Adrenal gland (tissue), 12 donors: Measurements from ENCODE around the gene ACCS. TPM values are rescaled to one million over a fixed set of nuclear protein-coding genes. Genes with fewer than 3 reads are reported as not detected.
A peak's percentile ranks its signal among the peaks of the same experiment; 100 is the strongest.

Experiments
- DNase-seq, 7 donors: peaks; one replicate each; pipeline ENCODE4 v3.0.0-alpha.2; 2019 to 2020
- H3K27ac ChIP-seq, 5 donors: fragments of 200-600 bp; sonication (generic) in 4 of 5; 1 replicate in 3 of 5; 2 replicates in 2 of 5; pipeline versions ENCODE4 v1.5.1 to v1.8.0; 2016 to 2020; ENCODE audit warnings: mild to moderate bottlenecking in 1 of 5
- H3K27me3 ChIP-seq: fragments of 200-600 bp; 2 replicates; pipeline ENCODE4 v1.8.0; 2021
- H3K36me3 ChIP-seq, 2 donors: fragments of 200-600 bp; replicated peaks in 1 of 2; 1 replicate in 1 of 2; 2 replicates in 1 of 2; pipeline versions ENCODE4 v1.5.1 to v1.8.0; 2018 to 2022
- H3K4me1 ChIP-seq, 2 donors: fragments of 200-600 bp; replicated peaks in 1 of 2; 1 replicate in 1 of 2; 2 replicates in 1 of 2; pipeline versions ENCODE4 v1.5.1 to v1.8.0; 2018 to 2021
- H3K4me3 ChIP-seq, 4 donors: fragments of 200-600 bp; sonication (generic) in 3 of 4; one replicate each; pipeline ENCODE4 v1.5.1; 2016 to 2018
- H3K9me3 ChIP-seq, 3 donors: fragments of 200-600 bp; sonication (generic) in 1 of 3; replicated peaks in 1 of 3; 1 replicate in 2 of 3; 2 replicates in 1 of 3; pipeline versions ENCODE4 v1.5.1 to v1.8.0; 2016 to 2021
- CTCF ChIP-seq, 6 experiments: fragments of 450-650 bp in 4 of 6; fragments of 200-600 bp in 2 of 6; sonication (generic) in 1 of 6; IDR thresholded peaks; 1 replicate in 5 of 6; 2 replicates in 1 of 6; pipeline versions ENCODE4 v1.5.1 to v1.8.0; 2016 to 2021; ENCODE audit warnings: antibody characterized with exemption in 6 of 6, mild to moderate bottlenecking in 2 of 6, moderate library complexity in 1 of 6
- POLR2A ChIP-seq, 2 donors: fragments of 450-650 bp; IDR thresholded peaks; one replicate each; pipeline ENCODE4 v1.6.1; 2017; ENCODE audit warnings: antibody characterized with exemption in 2 of 2, mild to moderate bottlenecking in 2 of 2, moderate library complexity in 1 of 2
- WGBS, 4 donors: extraction: QIAGEN DNeasy Blood & Tissue Kit in 2 of 4; methylation state at CpG; one replicate each; pipeline versions ENCODE4 v1.1.5 to v1.1.7; 2013 to 2017; 5-methylcytosine and 5-hydroxymethylcytosine counted together
- intact Hi-C, 2 donors: fragments of 100-400 bp; cut with DNase I; formaldehyde crosslinking; loops; one replicate each; pipeline versions ENCODE4 v1.14.1 to v1.15.0; 2022 to 2023
- polyA plus RNA-seq, 3 donors: library from polyadenylated mRNA; stranded (reverse); fragments of 200-250 nt in 2 of 3; fragments of 350-450 nt in 1 of 3; fragmentation: Illumina TruSeq in 1 of 3; extraction: RNeasy Lipid Tissue Mini Kit (QIAGEN cat#74804) in 1 of 3; gene quantifications; one replicate each; pipeline ENCODE4 v1.2.3, GENCODE V29; 2013 to 2014
- total RNA-seq, 9 donors: library from RNA; depleted of rRNA in 4 of 9; stranded (reverse); fragments of >200 nt in 4 of 9; fragments of 120-200 nt in 1 of 9; fragmentation: NEBNext Ultra II Directional in 1 of 9; extraction: Animal tissue kit (Norgen Biotek cat#: 25700) in 1 of 9; gene quantifications; one replicate each; pipeline versions ENCODE4 v1.1.0 to v1.2.4, GENCODE V29; 2013 to 2023
- donor health status: healthy with polysubstance abuse.
- donor health status: Bipolar disorder and iron deficiency.
- donor health status: DM: yes; HTN: yes; CAD: no.
- donor health status: DM: no; HTN: no; CAD: no.
- donor health status: DM: no; HTN: no; CAD: no.
- donor health status: DM: yes; HTN: yes; CAD: no.

Gene ACCS
- total and polyA plus RNA-seq, 12 donors, result 9.8 to 195 (median 41.4) TPM

GRCh38 chr11:44028816-44029506, 37.1 kb upstream of the ACCS start:
- Histone ChIP-seq H3K9me3 (no peaks in the 10 kb centered on the region), H3K4me3 (no peak overlapping the region), H3K36me3 (no peaks in the 10 kb centered on the region), H3K4me1 (peaks cover 13 to 40% of the 10 kb centered on the region in 2 donors), H3K27ac (peak overlapping the region in 1 of 5 donors; percentile 93), H3K27me3 (no peaks in the 10 kb centered on the region)
- DNase-seq, result peak in 1 of 7 donors; percentile 48
- WGBS, 4 donors, result 91 to 98% (median 94%) methylated on average over 3 of the region's 3 CpGs
- intact Hi-C loops, result no loop called here
- no peak for TF ChIP-seq POLR2A (IDR thresholded peaks at IDR 0.05)
- TF ChIP-seq CTCF (IDR thresholded peaks at IDR 0.05), result no peak

- H3K27me3 ChIP-seq, result no peaks in the 10 kb centered on the region
- H3K27ac ChIP-seq, result peak overlapping the region in 2 of 5 donors; percentile 54 to 93
- intact Hi-C loops, result no loop called here
- H3K9me3 ChIP-seq, result no peaks in the 10 kb centered on the region
- no peaks in the 10 kb centered on the region for H3K36me3 ChIP-seq
- H3K4me1 ChIP-seq, result peaks cover 13 to 40% of the 10 kb centered on the region in 2 donors
- no peak for TF ChIP-seq CTCF (IDR thresholded peaks at IDR 0.05)
- no peak for TF ChIP-seq POLR2A (IDR thresholded peaks at IDR 0.05)
- no peak overlapping the region for H3K4me3 ChIP-seq
- 90 to 100% (median 95%) methylated on average over 1 of the region's 1 CpG for WGBS, 4 donors
- no peak for DNase-seq
Observed at GRCh38 chr11:44029507-44029845, 36.6 kb upstream of the ACCS start.

- Histone ChIP-seq H3K9me3 (no peaks in the 10 kb centered on the region), H3K4me3 (no peak overlapping the region), H3K27me3 (no peaks in the 10 kb centered on the region), H3K4me1 (peaks cover 13 to 40% of the 10 kb centered on the region in 2 donors), H3K36me3 (no peaks in the 10 kb centered on the region), H3K27ac (peak overlapping the region; percentile 76 to 93 (median 82))
- intact Hi-C loops, result loop anchor here (5.0 to 10.0 kb wide), 2 partner anchors 43 to 85 kb away; partner anchors contain the start of gene C11orf96 (in 2 of the 2)
- 15 to 34% (median 29%) methylated on average over 5 of the region's 5 CpGs for WGBS, 4 donors
- TF ChIP-seq CTCF (IDR thresholded peaks at IDR 0.05) (no peak), POLR2A (IDR thresholded peaks at IDR 0.05) (no peak)
- DNase-seq, result peak; percentile 77 to 93 (median 86)
Observed at GRCh38 chr11:44029977-44030911, 35.8 kb upstream of the ACCS start.

GRCh38 chr11:44030996-44031395, 35.1 kb upstream of the ACCS start:
- no peaks in the 10 kb centered on the region for H3K36me3 ChIP-seq
- 62 to 79% (median 68%) methylated on average over 5 of the region's 5 CpGs for WGBS, 4 donors
- intact Hi-C loops, result loop anchor here (5.0 to 10.0 kb wide), 2 partner anchors 44 to 86 kb away; partner anchors contain the start of gene C11orf96 (in 2 of the 2)
- peaks cover 13 to 40% of the 10 kb centered on the region in 2 donors for H3K4me1 ChIP-seq
- TF ChIP-seq POLR2A (IDR thresholded peaks at IDR 0.05) (no peak), CTCF (IDR thresholded peaks at IDR 0.05) (no peak)
- no peaks in the 10 kb centered on the region for H3K9me3 ChIP-seq
- H3K4me3 ChIP-seq, result no peak overlapping the region
- no peak for DNase-seq
- peak overlapping the region in 4 of 5 donors; percentile 81 to 93 (median 87) for H3K27ac ChIP-seq
- H3K27me3 ChIP-seq, result no peaks in the 10 kb centered on the region
